Vagina (tissue), 2 donors: Measurements from ENCODE around the gene TMEM19. TPM values are rescaled to one million over a fixed set of nuclear protein-coding genes. Genes with fewer than 3 reads are reported as not detected.
A peak's percentile ranks its signal among the peaks of the same experiment; 100 is the strongest.

Experiments
- DNase-seq, 2 donors: peaks; one replicate each; pipeline ENCODE4 v3.0.0-alpha.2; 2017; ENCODE audit errors: extremely low spot score in 2 of 2
- H3K27ac ChIP-seq: fragments of 200-600 bp; sonication (generic); one replicate; pipeline ENCODE4 v1.5.1; 2019
- H3K27me3 ChIP-seq: fragments of 200-600 bp; sonication (generic); one replicate; pipeline ENCODE4 v1.5.1; 2019
- H3K36me3 ChIP-seq, 2 donors: fragments of 200-600 bp; sonication (generic); one replicate each; pipeline ENCODE4 v1.5.1; 2017 to 2019
- H3K4me1 ChIP-seq: fragments of 200-600 bp; sonication (generic); one replicate; pipeline ENCODE4 v1.5.1; 2019
- H3K4me3 ChIP-seq, 2 donors: fragments of 200-600 bp; sonication (generic); 1 replicate in 1 of 2; 2 replicates in 1 of 2; pipeline ENCODE4 v1.5.1; 2016 to 2019
- H3K9me3 ChIP-seq: fragments of 200-600 bp; sonication (generic); one replicate; pipeline ENCODE4 v1.5.1; 2019
- CTCF ChIP-seq, 3 experiments: fragments of 450-650 bp in 2 of 3; fragments of 200-600 bp in 1 of 3; sonication (generic) in 1 of 3; IDR thresholded peaks; one replicate each; pipeline ENCODE4 v1.5.1; 2017 to 2019; ENCODE audit warnings: antibody characterized with exemption in 3 of 3, mild to moderate bottlenecking in 2 of 3, moderate library complexity in 2 of 3
- POLR2A ChIP-seq, 2 donors: fragments of 450-650 bp; IDR thresholded peaks; one replicate each; pipeline ENCODE4 v1.6.1; 2017; ENCODE audit warnings: antibody characterized with exemption in 2 of 2, mild to moderate bottlenecking in 2 of 2, moderate library complexity in 2 of 2
- POLR2AphosphoS5 ChIP-seq, 2 donors: sonication (generic); formaldehyde crosslinking; IDR thresholded peaks; one replicate each; pipeline ENCODE4 v1.9.0; 2017; ENCODE audit warnings: antibody characterized with exemption in 2 of 2, mild to moderate bottlenecking in 2 of 2, low read depth in 1 of 2; ENCODE audit not compliant: insufficient read depth in 1 of 2
- intact Hi-C: fragments of 100-400 bp; cut with DNase I; formaldehyde crosslinking; loops from one replicate; pipeline ENCODE4 v1.15.1; 2023
- total RNA-seq: library from RNA; depleted of rRNA; stranded (reverse); fragments of >200 nt; gene quantifications from one replicate; pipeline ENCODE4 v1.2.3, GENCODE V29; 2016

TMEM19 gene
- total RNA-seq, 1 donor from 2014 or later: 19.6 TPM

- TF ChIP-seq POLR2A (IDR thresholded peaks at IDR 0.05) (no peak), CTCF (IDR thresholded peaks at IDR 0.05) (no peak), POLR2AphosphoS5 (IDR thresholded peaks at IDR 0.05; ENCODE audit: insufficient read depth in 1 of 2, low read depth in 1 of 2) (no peak)
- H3K36me3 ChIP-seq: peaks cover 0 to 40% of the 10 kb centered on the region in 2 donors
- H3K4me3 ChIP-seq: no peak overlapping the region
- no peak overlapping the region for H3K27ac ChIP-seq
- H3K27me3 ChIP-seq: no peaks in the 10 kb centered on the region
- no peaks in the 10 kb centered on the region for H3K9me3 ChIP-seq
- DNase-seq: no peak
- peaks cover 39% of the 10 kb centered on the region for H3K4me1 ChIP-seq
- intact Hi-C loops: no loop called here
Observed at GRCh38 chr12:71655907-71656306, 30.0 kb upstream of the TMEM19 start.

DNA sequence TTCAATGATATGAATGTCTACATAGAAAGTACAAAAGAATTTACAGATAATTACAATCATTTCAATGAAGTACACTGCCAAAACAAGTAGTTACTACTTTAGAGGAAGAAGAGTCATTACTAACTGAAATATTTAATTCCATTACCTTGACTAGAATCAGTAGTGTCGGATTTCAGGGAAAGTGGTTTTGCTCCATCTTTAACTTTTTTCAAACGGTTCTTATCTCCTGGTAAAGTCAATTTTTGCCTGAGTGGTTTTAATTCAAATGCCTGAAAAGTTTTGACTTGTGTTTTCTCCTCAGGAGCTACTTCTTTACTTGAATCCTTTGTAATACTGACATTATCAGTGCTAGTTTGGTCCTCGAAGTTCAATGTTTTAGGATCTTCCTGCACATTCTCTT is 29.1 kb upstream of the TMEM19 start:
- H3K27me3 ChIP-seq: no peaks in the 10 kb centered on the region
- no peaks in the 10 kb centered on the region for H3K9me3 ChIP-seq
- intact Hi-C loops: no loop called here
- H3K4me3 ChIP-seq: no peak overlapping the region
- DNase-seq: no peak
- H3K27ac ChIP-seq: no peak overlapping the region
- peaks cover 39% of the 10 kb centered on the region for H3K4me1 ChIP-seq
- TF ChIP-seq POLR2AphosphoS5 (IDR thresholded peaks at IDR 0.05; ENCODE audit: insufficient read depth in 1 of 2, low read depth in 1 of 2): no peak
- no peak for TF ChIP-seq CTCF (IDR thresholded peaks at IDR 0.05)
- no peak for TF ChIP-seq POLR2A (IDR thresholded peaks at IDR 0.05)
- H3K36me3 ChIP-seq: peaks cover 0 to 40% of the 10 kb centered on the region in 2 donors

DNA sequence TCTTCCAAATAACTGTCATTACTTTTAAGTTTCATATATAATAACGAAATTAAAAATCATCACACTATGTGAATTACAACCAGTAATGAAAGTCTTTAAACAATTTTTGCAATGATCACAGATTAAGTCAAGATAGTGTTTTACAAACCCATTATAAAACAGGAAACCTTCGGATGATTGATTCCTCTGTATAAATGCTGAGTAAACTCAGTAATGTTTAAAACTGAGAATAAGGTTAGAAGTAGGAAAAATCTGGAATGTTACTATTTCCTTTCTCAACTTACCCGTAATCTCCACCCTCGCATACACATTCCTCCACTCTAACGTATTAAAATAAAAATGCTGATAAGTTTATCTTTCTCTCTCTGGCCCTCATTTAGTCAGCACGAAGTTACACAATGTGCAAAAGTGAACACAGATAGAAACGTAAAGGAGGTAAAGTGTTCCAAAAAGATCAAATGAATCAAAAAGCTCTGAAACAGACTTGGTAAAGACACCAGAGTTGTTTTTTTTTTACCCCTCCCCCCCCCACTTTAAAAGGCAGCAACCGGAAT is 23.8 kb upstream of the TMEM19 start:
- Histone ChIP-seq H3K4me3 (peak overlapping the region; percentile 82 to 96), H3K27me3 (no peaks in the 10 kb centered on the region), H3K36me3 (peaks cover 0 to 27% of the 10 kb centered on the region in 2 donors), H3K9me3 (no peaks in the 10 kb centered on the region), H3K4me1 (peaks cover 42% of the 10 kb centered on the region), H3K27ac (no peak overlapping the region)
- TF ChIP-seq POLR2AphosphoS5 (IDR thresholded peaks at IDR 0.05; ENCODE audit: insufficient read depth in 1 of 2, low read depth in 1 of 2) (no peak), CTCF (IDR thresholded peaks at IDR 0.05) (no peak), POLR2A (IDR thresholded peaks at IDR 0.05) (no peak)
- DNase-seq: no peak
- intact Hi-C loops: loop anchor here (10.0 kb wide), 1 partner anchor 93 kb away; the partner anchor contains the start of gene RAB21

- peaks cover 0 to 17% of the 10 kb centered on the region in 2 donors for H3K36me3 ChIP-seq
- TF ChIP-seq POLR2A (IDR thresholded peaks at IDR 0.05) (no peak), POLR2AphosphoS5 (IDR thresholded peaks at IDR 0.05; ENCODE audit: insufficient read depth in 1 of 2, low read depth in 1 of 2) (no peak), CTCF (IDR thresholded peaks at IDR 0.05) (no peak)
- H3K9me3 ChIP-seq: no peaks in the 10 kb centered on the region
- intact Hi-C loops: loop anchor here (10.0 kb wide), 1 partner anchor 92 kb away; the partner anchor contains the start of gene RAB21
- H3K4me3 ChIP-seq: peak overlapping the region; percentile 82 to 96
- DNase-seq: no peak
- peak overlapping the region; percentile 94 for H3K27ac ChIP-seq
- peaks cover 42% of the 10 kb centered on the region for H3K4me1 ChIP-seq
- no peaks in the 10 kb centered on the region for H3K27me3 ChIP-seq
Observed at GRCh38 chr12:71662849-71663560, 22.9 kb upstream of the TMEM19 start.
